SU-DHL-6 (cell line): ENCODE data around the gene SLC5A5.

Source experiments
- H2AFZ ChIP-seq: fragments of 200-600 bp; sonication (generic); 2 replicates; pipeline ENCODE4 v1.6.1; 2014; ENCODE audit warnings: low read depth, mild to moderate bottlenecking, moderate library complexity, mixed read lengths, antibody characterized with exemption, low read length; ENCODE audit not compliant: severe bottlenecking
- H3F3A ChIP-seq: fragments of 200-600 bp; shearing (Covaris generic); 2 replicates; pipeline ENCODE4 v1.6.0; 2016; ENCODE audit warnings: antibody characterized with exemption, mild to moderate bottlenecking; ENCODE audit not compliant: insufficient read depth
- H3K27ac ChIP-seq: fragments of 200-600 bp; sonication (generic); 2 replicates; pipeline ENCODE4 v1.5.1; 2016; ENCODE audit warnings: low read depth, mild to moderate bottlenecking, low read length, moderate library complexity, mixed read lengths
- H3K27me3 ChIP-seq: fragments of 200-600 bp; sonication (generic), shearing (Covaris generic); 2 replicates; pipeline ENCODE4 v1.6.0; 2014; ENCODE audit warnings: mild to moderate bottlenecking, low read length
- H3K36me3 ChIP-seq: fragments of 200-600 bp; sonication (generic); 2 replicates; pipeline ENCODE4 v1.6.1; 2014; ENCODE audit warnings: mild to moderate bottlenecking, low read length, mixed read lengths
- H3K4me2 ChIP-seq: fragments of 300-600, 200-600 bp; shearing (Covaris generic), sonication (generic); 2 replicates; pipeline ENCODE4 v1.6.0; 2014; ENCODE audit warnings: low read length, low read depth, mild to moderate bottlenecking; ENCODE audit not compliant: poor library complexity, severe bottlenecking
- H3K4me3 ChIP-seq: fragments of 200-600 bp; sonication (generic); 2 replicates; pipeline ENCODE4 v1.5.1; 2014; ENCODE audit warnings: antibody characterized with exemption, low read length, mild to moderate bottlenecking, mixed read lengths; ENCODE audit not compliant: insufficient read depth, poor library complexity, severe bottlenecking
- H3K79me2 ChIP-seq: fragments of 200-600 bp; sonication (generic); 2 replicates; pipeline ENCODE4 v1.6.1; 2014; ENCODE audit warnings: mild to moderate bottlenecking, low read length, moderate library complexity; ENCODE audit not compliant: insufficient read depth
- H3K9ac ChIP-seq: fragments of 200-600 bp; sonication (generic); 2 replicates; pipeline ENCODE4 v1.7.0; 2014; ENCODE audit warnings: mild to moderate bottlenecking, low read length
- H3K9me2 ChIP-seq: fragments of 200-600 bp; sonication (generic); replicated peaks from 2 replicates; pipeline ENCODE4 v1.6.1; 2014; ENCODE audit warnings: low read length; ENCODE audit not compliant: insufficient read depth
- H3K9me3 ChIP-seq: fragments of 200-600 bp; sonication (generic); 2 replicates; pipeline ENCODE4 v1.6.1; 2014; ENCODE audit warnings: low read length, mixed read lengths; ENCODE audit not compliant: insufficient read depth
- H4K20me1 ChIP-seq: fragments of 200-600 bp; sonication (generic); 2 replicates; pipeline ENCODE4 v1.6.1; 2014; ENCODE audit warnings: low read depth, mild to moderate bottlenecking, antibody characterized with exemption, low read length, moderate library complexity, mixed read lengths
- EZH2phosphoT487 ChIP-seq: fragments of 200-600 bp; sonication (generic), shearing (Covaris generic); conservative IDR thresholded peaks from 2 replicates; pipeline ENCODE4 v1.6.1; 2018; ENCODE audit warnings: mild to moderate bottlenecking, antibody characterized with exemption, low read length, moderate library complexity, mixed read lengths
- TF ChIP-seq, protein P1 (sequence below): fragments of 200-600 bp; sonication (generic); IDR thresholded peaks from one replicate; pipeline ENCODE4 v1.5.1; 2017; ENCODE audit warnings: antibody characterized with exemption, mild to moderate bottlenecking, low read length, moderate library complexity; ENCODE audit not compliant: insufficient read depth, poor library complexity, severe bottlenecking

Gene SLC5A5

GRCh38 chr19:17855280-17856152, 16.2 kb upstream of the SLC5A5 start:
- Histone ChIP-seq H3K9me3 (no peaks in the 10 kb centered on the region), H2AFZ (no peak overlapping the region), H3K4me2 (no peak overlapping the region), H3K36me3 (peaks cover 4% of the 10 kb centered on the region; the same call in 1 of the 2 replicates), H3K4me3 (no peak overlapping the region), H3K27ac (no peak overlapping the region), H3F3A (peaks cover 6% of the 10 kb centered on the region), H3K9me2 (no peaks in the 10 kb centered on the region), H3K9ac (peak overlapping the region; percentile 10; the same call in 1 of the 2 replicates), H3K79me2 (peaks cover 6% of the 10 kb centered on the region), H3K27me3 (no peaks in the 10 kb centered on the region), H4K20me1 (no peaks in the 10 kb centered on the region; the same call in 1 of the 2 replicates)
- TF ChIP-seq, protein P1, sequence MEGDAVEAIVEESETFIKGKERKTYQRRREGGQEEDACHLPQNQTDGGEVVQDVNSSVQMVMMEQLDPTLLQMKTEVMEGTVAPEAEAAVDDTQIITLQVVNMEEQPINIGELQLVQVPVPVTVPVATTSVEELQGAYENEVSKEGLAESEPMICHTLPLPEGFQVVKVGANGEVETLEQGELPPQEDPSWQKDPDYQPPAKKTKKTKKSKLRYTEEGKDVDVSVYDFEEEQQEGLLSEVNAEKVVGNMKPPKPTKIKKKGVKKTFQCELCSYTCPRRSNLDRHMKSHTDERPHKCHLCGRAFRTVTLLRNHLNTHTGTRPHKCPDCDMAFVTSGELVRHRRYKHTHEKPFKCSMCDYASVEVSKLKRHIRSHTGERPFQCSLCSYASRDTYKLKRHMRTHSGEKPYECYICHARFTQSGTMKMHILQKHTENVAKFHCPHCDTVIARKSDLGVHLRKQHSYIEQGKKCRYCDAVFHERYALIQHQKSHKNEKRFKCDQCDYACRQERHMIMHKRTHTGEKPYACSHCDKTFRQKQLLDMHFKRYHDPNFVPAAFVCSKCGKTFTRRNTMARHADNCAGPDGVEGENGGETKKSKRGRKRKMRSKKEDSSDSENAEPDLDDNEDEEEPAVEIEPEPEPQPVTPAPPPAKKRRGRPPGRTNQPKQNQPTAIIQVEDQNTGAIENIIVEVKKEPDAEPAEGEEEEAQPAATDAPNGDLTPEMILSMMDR, result peak; percentile 77
- no peak for TF ChIP-seq EZH2phosphoT487

GRCh38 chr19:17859533-17860330, 12.0 kb upstream of the SLC5A5 start, which contains the start of gene RPL18A:
RPL18A (plus strand) TSS chr19:17859910; CDS start chr19:17859957, 47 bp downstream.
- Histone ChIP-seq H3K27ac (peak within 1 kb of the TSS; percentile 45), H3K36me3 (peaks cover 23% of the 10 kb centered on the region), H4K20me1 (peaks cover 5% of the 10 kb centered on the region; the same call in 1 of the 2 replicates), H3K9me2 (no peaks in the 10 kb centered on the region), H3K27me3 (no peaks in the 10 kb centered on the region), H2AFZ (peak within 1 kb of the TSS; percentile 98), H3K79me2 (peaks cover 23% of the 10 kb centered on the region), H3K4me3 (peak within 1 kb of the TSS; percentile 90), H3K4me2 (peak within 1 kb of the TSS; percentile 88), H3F3A (peaks cover 41% of the 10 kb centered on the region), H3K9me3 (no peaks in the 10 kb centered on the region), H3K9ac (peak within 1 kb of the TSS; percentile 85)
- TF ChIP-seq EZH2phosphoT487, result no peak
- TF ChIP-seq, protein P1, result peak; percentile 70

DNA sequence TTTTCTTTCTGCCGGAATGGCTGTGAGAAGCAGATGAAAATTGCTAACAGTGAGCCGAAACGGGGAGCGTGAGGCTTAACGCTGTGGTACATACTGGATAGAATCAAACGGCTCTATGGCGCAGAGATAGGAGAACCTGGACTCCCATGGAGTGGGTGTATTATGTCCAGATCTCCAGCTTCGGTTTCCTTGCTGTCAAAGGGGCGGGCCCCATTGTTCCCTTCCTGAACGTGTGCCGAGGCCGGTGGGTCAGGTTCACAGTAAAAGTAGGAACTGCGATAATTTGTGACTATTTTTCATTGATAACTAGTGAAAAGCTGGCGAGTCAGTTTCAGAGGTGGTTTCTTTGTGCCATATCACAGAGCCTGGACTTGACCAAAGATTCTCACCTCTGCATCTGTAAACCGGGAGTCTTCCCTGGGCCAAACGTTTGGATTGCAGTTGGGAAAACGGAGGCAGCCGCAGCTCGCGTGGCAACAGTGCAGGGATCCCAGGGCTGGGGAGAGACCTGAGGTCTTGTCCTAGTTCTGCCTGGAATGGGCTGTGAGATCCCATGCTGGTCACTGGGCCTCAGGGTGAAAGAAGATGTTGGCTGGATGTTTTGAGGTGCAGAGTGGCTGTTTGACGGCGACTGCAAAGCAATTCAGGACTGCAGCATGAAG, 11.3 kb upstream of the SLC5A5 start:
- Histone ChIP-seq H3K4me2 (peak overlapping the region; percentile 88), H3K9me3 (no peaks in the 10 kb centered on the region), H3K79me2 (peaks cover 23% of the 10 kb centered on the region), H3K27ac (peak overlapping the region; percentile 45), H3K9me2 (no peaks in the 10 kb centered on the region), H3K27me3 (no peaks in the 10 kb centered on the region), H3F3A (peaks cover 48% of the 10 kb centered on the region), H4K20me1 (peaks cover 5% of the 10 kb centered on the region; the same call in 1 of the 2 replicates), H2AFZ (no peak overlapping the region), H3K9ac (peak overlapping the region; percentile 85), H3K4me3 (peak overlapping the region; percentile 90), H3K36me3 (peaks cover 23% of the 10 kb centered on the region)
- TF ChIP-seq, protein P1, result no peak
- no peak for TF ChIP-seq EZH2phosphoT487
